Measurements from ENCODE around the gene GNG7.
A peak's percentile ranks its signal among the peaks of the same experiment; 100 is the strongest.

The GNG7 gene

DNA sequence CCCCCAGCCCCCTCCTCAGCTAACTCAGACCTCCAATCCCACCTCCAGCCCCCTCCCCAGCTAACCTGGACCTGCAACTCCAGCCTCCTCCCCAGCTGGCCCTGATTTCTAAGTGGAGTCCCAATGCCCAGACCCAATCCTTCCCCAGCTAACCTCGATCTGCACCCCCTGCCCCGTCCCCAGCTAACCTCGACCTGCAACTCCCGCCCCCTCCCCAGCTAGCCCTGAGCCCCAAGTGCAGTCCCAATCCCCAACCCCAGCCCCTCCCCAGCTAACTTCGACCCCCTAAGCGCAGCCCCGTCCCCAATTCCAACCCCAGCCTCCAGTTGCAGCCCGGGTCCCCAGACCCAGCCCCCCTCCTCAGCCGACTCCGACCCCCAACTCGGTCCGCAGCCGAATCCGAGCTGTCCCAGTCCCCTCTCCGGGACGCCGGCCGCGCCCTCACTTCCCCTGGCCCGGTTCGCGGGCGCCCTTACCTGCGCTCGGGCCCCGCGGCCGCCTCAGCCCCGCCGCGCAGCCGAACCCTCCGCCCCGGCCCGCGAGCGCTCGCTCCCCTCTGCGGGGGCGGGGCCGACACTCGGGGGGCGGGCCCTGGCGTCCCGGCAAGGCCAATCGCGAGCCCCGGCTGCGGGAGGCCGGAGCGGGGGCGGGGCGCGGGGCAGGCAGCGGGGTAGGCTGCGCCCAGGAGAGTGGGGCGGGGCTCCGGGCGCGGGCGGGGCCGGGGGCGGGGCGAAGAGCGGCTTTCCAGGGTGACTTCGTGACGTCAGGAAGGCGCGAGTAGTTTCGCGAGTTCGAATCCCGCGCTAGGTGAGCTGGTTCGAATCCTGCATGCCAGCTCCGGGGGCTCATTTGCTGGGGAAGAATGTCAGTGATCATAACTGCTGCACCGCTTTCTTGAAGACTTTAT is at the start of gene GNG7:
Gene GNG7, minus strand, starts transcription at position 525 of the 907 bp plus-strand sequence. CDS start 182,006 bp downstream, outside the sequence.
- peak; percentile 94 for DNase-seq (ENCODE audit: low spot score)

GRCh38 chr19:2751438-2751830 is 48.9 kb upstream of the GNG7 start:
- DNase-seq (ENCODE audit: low spot score) = no peak

- no peak for DNase-seq (ENCODE audit: low spot score)
Observed at GRCh38 chr19:2750808-2751437, 48.4 kb upstream of the GNG7 start.

- peak; percentile 29 for DNase-seq (ENCODE audit: low spot score)
Observed at GRCh38 chr19:2747349-2747748, 44.9 kb upstream of the GNG7 start.

GRCh38 chr19:2744113-2744512 is 41.6 kb upstream of the GNG7 start:
- no peak for DNase-seq (ENCODE audit: low spot score)

GRCh38 chr19:2743099-2743498 is 40.6 kb upstream of the GNG7 start:
- DNase-seq (ENCODE audit: low spot score) = no peak

GRCh38 chr19:2740314-2740656 is 37.8 kb upstream of the GNG7 start:
- DNase-seq (ENCODE audit: low spot score) = no peak

GRCh38 chr19:2739602-2740313 is 37.3 kb upstream of the GNG7 start, which contains the start of gene SLC39A3:
TSS of gene SLC39A3 (minus strand) at chr19:2740017. CDS start at chr19:2737257, 2,760 bp downstream.
- peak; percentile 99 for DNase-seq (ENCODE audit: low spot score)

DNA sequence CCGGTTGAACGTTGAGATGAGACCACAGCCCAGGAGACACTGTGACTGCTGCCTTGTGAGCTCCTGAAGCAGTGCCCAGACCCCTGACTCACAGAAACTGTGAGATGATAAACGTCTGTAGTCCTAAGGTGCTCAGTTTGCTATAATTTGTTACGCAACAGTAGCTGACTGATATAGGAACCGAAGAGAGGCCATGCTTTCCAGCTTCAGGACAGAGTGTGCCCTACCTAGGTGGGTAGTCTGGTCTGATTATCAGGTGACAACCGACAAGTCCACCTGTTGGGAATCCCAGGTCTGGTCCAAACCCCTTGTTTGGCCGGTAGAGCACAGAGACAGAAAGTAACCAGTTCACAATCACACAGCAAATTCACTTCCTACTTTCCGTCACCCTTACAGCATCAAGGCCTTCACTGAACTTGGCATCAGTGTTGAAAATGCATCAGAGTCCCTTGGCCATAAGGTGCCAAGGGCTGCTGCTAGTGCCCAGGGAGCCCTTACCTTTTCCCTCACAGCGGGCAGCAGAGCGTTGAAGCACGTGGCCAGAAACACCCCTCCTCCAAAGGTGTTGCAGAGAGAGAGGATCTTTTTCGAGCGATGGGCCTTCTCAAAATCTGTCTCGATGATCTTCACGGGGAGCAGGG is 34.2 kb upstream of the GNG7 start:
- DNase-seq (ENCODE audit: low spot score) = no peak

- DNase-seq (ENCODE audit: low spot score) = no peak
Observed at GRCh38 chr19:2735374-2735773, 32.9 kb upstream of the GNG7 start.

DNA sequence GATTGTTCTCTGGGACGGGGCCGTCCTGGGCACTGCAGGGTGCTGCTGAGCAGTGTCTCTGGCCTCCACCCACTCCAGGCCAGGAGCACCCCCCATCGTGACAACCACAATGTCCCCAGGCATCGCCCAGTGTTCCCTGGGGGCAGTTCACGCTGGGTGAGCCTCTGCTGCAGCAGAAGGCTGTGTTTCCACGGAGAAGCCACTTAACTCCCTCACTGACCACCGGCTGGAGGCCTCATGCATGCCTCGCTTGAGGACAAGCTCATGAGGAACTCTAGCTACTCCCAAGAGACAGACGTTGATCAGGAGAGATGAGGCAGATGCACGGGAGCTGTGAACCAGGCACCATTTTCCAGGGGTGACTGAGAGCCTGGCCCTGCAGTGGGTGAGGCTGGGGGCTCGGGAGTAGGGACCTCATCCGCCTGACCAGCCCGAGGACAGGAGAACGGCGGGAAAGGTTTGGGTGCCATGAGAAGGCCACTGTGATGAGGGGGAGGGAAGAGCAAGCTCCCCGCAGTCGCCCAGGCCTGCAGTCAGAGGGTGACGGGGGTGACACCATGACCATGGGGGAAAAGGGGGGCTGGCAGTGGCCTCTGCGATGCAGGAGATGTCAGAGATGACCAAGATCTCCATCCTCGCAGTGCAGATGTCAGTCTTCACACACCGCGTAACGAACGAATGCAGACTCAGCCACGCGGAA is 32.2 kb upstream of the GNG7 start:
- DNase-seq (ENCODE audit: low spot score) = no peak

DNA sequence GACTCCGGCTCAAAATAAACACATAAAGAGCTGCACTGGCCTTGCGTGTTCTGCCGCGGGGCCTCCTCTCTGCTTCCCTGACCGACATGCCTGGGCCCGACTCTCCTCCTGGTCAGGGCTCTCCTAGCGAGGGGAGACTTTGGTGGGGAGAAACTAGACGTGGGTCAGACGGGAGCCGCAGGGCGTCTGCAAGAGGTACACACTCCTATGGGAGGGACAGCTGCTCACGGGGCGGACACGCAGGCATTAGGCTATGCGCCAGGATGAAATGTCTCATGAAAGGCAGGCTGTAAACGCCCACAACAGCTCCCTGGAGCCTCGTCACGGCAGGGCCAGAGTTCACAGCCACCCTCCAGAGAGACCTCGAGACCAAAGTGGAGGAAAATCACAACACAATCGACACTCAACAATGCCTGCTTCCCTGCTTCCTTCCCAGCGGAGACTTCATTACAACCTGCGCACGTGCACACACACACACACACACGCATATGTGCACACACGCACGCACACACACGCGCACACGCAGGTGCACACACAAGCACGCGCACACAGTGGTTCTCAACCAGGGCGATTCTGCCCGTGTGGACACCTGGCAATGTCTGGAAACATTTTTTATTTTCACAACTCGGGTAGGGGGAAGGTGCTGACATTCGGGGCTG is 31.6 kb upstream of the GNG7 start:
- DNase-seq (ENCODE audit: low spot score) = no peak

GRCh38 chr19:2732883-2733282 is 30.4 kb upstream of the GNG7 start:
- DNase-seq (ENCODE audit: low spot score) = no peak

DNA sequence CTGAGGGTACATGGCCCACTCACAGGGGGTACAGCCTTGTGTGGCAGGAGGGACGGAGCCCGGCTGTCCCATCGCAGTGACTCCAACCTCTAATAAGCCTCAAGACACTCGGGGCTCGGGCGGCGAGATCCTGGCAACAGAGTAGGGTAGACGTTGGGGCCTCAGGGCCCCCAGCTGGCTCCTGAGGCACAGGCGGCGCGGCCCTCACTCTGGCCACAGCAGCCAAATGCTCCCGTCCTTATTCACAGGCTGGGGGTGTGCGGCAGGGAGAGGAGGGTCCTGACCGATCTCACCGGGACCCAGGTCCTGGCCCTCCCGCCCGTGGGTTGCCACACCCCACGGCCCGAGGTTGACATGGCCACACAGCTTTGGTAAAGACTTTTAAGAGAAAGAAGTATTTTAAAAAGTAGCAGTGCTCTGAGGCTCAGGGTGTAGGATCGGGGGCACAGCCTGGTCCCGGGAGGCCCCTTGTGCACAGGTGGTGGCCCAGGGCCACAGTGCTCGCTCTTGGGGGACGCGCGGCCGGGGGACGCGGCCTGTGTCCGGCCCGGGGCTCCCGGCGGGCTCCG is 29.7 kb upstream of the GNG7 start:
- no peak for DNase-seq (ENCODE audit: low spot score)

GRCh38 chr19:2731181-2731995 is 28.9 kb upstream of the GNG7 start:
- no peak for DNase-seq (ENCODE audit: low spot score)

DNA sequence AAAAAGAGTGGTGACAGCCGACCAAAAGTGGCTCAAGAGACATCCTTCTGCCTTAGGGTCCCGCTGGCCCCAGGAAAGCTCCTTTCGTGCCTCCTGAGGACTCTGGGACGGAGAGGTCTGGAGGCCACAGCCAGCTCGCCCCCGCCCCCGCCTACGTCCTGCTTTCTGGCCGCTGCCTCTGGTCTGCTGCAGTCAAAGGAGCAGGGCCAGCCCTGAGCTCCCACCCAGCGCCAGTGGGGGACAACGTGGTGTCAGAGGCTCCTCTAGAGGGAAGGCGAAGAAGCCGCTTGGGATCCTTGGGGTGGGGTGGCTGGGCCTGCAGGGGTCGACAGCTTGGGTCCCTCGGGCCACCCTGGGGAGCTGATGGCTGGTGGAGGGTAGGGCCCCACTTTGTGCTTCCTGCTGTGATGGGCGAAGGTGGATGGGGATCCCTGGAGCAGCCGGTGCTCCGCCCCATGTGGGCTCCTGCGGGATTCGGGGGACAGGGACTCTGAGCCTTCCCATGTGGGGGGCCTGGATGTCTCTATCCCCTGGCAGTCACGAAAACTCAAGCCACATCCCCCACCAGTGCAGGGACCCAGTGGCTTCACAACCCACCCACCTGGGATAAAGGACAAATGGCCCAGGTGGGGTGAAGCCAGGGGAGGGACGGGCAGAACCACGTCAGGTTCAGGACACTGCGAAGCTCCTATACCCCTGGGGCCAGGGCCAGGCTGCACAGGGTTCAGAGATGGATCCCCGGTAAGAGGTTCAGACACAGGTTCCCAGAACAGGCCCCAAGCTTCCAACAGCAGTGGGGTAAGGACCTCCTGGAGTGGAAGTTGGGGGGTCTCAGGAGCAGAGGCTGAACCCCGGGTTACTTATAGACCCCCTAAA is 27.7 kb upstream of the GNG7 start:
- no peak for DNase-seq (ENCODE audit: low spot score)

GRCh38 chr19:2728783-2729387 is 26.4 kb upstream of the GNG7 start:
- no peak for DNase-seq (ENCODE audit: low spot score)

- DNase-seq (ENCODE audit: low spot score) = no peak
Observed at GRCh38 chr19:2727640-2727944, 25.1 kb upstream of the GNG7 start.

Data from NAMALWA (cell line).